NCI-H748 (cell line): Measurements from ENCODE around the gene CEP63.

ENCODE experiments used
- DNase-seq: peaks from one replicate; lab custom pipeline; 2025; ENCODE audit not compliant: unreplicated experiment; lab: John Stamatoyannopoulos, UW

The CEP63 gene

DNA sequence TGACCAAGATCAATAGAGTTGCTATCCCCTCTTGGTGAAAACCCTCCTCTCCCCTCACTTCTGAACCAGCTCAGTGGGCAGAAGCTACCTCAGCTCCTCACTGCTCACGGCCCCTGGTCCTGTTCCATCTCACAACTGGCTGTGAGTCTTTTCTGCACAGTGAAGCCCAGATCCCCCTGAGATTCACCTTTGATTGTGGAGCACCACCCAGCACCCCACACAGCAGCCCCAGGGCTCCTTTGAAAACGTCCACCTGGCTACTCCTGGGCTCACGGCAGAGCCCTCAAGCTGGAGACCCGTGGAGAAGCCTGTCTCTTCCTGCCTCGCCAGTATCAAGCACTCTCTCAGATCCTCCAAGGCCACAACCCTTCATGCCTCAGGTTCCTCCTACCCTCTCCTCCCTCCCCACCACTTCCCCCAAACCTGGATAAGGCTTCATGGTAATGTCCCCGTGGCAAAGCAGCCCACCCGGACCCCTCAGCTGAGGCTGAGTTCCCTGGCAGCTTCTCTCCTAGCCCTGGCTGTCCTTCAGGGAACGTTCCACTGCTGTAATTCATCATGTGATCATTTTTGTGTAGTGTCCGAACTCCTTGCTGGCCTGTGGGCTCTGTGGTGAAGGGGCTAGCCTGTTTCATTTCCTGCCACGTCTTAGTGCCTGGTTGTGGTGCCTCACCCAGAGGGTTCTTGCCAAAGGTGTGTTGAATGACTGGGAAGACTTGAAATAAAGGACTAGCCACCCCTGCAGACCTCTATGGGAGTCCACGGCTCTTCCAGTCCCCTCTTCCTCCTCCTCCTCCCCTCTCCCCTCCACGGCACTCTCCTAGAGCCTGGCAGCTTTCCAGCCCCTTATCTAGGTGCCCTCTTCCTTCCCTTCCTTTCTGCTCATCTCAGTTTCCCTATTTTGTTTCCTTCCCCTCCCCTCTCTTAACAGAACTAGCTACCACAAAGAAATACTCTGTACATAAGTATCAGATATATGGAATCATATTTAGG is 120.5 kb downstream of the CEP63 start:
- no peak for DNase-seq

DNA sequence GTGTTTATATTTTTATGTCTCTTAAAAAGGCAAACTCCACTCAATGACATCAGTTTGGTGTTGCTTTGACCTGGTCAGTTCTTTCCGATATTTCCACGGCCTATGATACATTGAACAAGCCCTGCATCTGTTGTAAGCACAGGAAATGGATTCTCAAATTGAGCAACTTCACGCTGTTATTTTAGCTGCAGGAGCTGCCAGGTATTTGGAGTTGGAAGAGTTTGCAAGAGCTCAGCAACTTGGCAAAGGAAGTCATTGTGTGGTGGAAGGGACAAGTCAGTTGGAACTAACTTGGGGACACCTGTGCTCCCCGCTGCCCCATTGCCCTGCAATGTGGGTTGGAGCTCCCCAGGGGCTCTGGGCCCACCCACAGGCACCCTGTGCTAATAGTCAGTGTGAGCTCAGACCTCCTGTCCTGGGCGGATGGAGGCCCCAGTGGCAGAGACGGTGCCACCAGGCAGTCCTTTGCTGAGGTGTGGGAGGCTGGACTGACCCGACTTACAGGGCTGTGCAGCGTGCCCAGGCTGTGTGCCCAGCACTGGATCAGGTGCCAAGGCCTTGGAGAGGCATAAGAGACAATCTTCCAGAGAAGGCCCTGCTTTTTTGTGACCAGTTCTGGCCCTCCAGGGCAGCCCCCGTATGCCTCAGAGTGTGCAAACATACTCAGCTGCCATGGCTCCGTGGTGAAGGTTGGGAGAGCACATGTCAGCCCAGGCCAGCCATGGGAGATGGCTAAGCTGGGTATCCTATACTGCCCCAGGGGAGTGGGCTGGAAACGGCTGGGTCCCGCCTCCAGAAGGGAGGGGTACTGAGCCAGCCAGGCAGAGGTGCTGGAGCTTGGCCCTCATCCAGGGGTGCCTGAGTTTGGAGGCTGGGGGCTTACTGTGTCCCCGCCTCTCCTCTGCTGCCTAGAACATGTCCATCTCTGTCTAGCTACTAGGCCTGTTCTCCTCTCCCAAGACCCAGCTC is 121.5 kb downstream of the CEP63 start:
- no peak for DNase-seq

DNA sequence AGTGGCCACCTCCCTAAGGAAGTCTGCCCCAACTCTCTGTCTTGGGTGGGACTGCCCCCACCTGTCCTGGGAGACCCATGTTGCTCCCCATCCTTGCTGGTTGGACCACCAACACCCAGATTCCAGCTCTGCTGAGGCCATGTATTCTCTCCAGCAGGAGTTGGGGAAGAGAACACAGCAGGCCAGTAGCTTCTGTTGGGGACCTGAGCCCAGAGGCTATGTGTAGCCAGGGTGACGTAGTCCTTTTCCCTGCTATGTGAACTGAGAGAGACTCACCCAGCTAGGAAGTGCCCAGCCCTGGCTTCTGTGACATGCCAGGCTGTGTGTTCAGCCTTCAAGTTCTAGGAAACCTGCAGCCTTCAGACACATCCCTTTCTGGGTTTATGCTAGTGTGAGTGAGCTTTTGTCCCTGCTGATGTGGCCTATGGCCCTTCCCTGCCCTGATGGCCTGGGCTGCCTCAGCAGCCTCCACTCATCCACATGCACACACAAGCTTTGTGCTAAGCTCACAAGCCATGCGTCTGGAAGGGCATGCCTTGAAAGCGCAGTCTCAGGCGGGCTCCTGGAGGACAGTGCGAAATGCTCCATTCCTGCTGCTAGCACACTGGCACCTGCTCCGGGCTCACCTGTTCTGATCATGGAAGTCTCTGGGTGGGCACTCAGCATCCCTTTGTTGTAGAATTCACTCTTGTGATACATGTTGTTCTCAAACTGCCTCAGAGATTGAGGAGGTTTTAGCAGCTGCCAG is 122.3 kb downstream of the CEP63 start:
- no peak for DNase-seq

DNA sequence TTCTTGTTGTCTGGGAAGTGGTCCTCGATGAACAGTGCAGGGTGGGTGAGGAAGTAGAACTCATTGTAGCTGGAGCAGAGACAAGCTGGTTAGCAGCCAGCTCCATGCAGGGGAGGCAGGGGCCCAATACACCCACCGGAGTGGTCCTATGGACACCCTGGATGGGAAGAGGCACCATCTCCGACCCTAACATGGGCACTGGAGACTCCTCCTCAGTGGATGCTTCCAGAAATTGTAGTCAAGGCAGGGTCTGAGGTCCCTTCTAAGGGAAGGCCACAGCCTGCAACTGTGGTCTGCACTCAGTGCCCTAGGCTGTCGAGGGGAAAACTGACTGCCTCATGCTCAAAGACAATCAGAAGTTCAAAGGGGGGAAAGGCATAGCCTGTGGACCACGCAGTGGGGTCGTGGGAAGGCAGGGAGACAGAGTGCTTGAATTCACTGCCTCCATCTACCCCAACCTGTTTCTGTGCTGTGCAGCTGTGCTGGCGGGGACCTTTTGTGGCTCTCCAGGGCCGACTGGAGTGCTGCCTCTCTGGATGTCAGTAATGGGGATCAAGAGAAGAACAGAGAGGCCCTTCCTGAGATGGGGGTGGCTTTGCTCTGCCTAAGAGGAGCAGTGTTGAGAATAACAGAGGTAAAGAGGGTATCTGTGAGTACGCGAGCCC is 123.0 kb downstream of the CEP63 start:
- DNase-seq: no peak

DNA sequence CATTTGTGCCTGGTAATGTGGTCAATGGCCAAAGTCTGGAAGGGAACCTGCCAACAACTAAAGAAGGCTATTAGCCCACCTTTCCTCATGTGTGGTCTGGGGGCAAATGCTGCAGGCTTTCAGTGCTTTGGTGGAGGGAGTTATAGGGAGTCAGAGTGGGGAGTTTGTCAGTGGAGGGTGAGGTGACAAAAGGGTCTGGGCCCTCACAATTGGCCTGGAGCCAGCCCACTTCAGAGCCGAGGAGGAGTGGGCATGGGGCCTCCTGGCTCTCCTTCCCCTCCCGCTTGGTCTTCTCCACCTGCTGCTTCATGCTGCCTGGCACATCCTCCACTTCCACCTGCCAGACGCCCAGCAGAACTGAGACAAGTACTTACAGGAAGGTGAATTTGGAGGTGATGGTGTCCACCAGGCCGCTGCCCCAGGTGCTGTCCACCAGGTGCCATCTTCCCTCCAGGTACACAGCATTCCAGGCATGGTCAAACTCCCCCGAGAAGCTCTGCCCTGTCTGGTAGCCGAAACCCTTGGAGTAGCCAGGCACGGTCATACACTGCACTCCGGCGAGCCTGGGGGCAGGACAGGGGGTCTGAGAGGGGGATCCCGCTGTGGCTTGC is 124.1 kb downstream of the CEP63 start:
- DNase-seq: no peak

DNA sequence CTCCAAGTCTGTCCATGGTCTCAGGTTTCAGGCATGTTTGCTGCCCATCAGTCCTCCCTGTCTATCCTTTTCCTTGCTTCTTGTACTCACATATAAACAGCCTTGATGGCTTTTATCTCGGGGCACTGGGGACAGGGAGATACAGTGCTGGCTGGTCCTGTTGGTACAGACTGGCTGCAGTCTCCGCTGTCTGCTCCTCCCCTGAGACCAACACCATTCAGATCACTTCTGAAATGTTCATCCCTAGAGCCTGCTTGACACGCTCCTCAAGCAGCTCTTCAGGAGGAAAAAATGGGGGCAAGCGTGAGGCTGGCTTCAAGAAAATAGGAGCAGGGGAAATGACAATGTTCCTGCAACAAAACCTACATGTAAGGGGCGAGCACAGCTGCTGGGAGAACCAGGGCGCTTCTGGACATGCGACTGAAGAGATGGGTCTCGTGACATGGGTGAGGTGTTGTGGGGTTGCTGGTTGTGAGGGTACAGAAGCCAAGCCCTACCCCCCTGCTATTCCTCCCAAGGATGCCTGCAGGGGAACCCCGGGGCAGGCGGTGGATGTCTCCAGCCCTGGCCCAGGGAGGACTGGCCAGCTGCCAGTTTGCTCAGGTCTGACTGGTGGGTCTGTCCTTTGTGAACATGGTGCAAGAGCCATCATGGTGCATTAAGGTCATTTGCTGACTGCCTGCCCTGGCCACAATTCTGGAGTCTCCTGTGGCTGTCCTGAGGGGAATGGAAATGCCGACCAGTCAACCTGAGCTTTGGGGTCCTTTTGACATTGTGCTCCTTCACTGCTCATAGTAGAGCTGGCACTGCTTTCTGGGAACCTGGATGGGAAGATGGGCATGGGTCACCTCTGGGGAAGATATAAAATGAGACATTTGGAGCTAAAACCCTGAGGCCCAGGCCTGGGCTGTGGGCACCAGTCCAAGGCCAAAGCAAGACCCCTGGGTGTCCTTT is 124.9 kb downstream of the CEP63 start:
- DNase-seq: no peak

DNA sequence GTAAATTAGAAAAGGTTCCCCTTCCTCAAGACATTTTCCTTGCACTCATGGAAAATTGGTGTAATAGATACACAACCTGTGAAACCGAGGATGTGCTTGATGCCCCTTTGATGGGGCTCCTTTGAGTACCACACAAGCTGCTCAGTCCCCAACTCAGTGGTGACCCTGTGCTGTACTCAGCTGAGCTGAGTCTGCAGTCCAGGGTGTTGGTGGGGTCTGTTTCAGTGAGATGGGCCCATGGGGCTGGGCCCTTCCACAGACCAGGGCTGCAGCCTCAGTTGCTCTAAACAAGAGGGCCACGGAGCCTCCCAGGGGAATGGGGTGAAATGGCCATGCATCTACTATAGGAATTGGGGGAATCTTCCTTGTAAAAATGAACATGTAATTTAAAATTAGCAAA is 125.7 kb downstream of the CEP63 start:
- no peak for DNase-seq

DNA sequence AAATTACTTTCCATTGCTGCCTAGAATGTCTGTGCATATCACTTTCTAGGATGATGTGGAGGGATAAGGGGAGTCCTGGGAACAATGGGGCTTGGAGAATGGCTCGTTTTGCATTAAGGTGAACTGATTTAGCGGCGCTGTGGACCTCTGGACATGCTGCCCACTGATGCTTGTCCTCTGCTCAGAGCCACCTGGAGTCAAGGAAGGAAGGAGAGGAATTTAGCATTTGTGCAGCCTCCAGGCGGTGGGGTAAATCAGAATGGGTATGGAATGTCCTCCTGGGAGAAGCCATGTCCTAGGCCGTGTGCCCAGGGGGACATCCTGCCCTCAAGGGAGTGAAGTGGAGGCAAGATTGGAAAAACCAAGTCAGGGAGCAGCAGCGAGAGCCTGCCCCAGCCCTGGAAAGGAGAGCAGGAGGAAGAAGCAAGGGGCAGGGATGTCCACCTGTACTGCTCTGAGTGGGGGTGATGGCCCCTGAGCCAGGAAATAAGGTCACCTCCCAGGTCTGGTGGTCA is 127.2 kb downstream of the CEP63 start:
- DNase-seq: no peak

DNA sequence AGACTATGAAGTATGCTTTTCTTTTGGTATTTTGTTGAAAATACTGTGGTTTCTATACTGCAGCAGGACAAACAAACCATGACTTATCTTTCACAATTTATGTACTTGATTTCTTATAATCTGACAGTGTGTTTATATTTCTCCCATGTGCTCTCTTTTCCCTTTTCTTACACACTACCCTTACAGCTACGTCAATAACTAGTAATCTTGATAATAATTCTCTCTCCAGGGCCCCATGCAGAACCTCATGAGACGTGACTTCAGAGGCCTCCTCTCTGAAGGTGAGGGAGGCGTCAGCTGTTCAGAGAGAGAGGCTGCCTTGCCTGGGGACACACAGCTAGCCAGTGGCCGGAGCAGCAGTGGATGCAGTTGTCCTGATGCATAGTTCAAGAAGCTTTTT is 129.1 kb downstream of the CEP63 start:
- no peak for DNase-seq

DNA sequence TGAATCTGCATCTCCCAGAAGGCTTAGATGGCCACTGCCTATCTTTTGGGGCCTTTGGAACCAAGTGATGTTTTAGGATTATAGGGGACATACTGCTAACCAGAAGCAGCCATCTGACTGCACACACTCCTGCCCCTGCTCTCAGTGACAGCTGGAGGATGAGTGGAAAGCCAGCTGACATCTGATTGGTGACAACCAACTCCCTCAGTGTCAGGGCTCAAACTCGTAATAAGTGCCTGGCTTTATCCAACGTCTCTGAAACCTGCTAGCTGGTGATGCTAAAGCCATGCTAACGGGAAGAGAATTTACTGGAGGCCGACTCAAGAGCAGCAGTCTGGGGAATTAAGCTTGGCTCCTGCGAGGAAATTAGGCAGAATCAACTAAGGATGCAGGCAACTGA is 129.9 kb downstream of the CEP63 start:
- DNase-seq: no peak

DNA sequence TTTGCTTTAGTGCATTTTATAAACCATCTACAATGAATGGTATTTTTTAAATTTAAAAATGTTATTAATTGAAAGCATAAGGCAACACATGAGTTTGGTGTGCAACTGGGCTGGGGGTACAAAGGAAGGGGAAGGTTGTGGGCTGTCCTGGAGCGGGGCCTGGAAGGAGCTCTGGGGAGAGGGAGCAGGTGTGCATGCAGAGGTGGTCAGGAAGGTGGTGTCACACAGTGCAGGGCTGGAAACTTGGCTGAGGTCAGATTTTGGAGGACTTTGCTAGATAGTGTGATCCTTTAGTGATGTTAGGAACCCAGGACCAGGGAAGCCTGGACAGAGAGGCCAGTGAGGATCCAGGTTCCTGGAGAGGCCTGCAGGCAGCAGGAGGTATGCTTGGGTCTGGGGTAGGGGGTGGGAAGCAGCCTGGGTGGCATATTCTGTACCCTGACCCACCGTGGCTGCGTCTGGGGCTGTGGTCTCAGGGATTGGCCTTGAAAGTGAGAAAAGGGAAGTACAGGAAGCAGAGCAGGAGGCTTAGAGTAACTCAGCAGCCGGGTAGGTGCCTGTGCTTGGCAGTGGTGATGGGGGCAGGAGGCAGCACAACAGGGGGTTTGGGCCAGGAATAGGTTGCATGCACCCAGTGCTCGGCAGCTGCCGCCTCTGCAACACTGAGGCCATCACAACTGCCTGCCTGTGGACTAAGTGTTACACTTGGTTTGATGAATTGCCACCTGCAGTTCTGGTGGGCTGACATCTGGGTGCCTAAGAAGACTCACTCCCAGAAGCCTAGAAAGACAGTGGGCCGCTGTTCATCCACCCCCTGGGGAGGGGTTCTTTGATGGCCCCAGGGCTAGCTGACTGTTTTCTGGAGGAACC is 132.0 kb downstream of the CEP63 start:
- DNase-seq: no peak

DNA sequence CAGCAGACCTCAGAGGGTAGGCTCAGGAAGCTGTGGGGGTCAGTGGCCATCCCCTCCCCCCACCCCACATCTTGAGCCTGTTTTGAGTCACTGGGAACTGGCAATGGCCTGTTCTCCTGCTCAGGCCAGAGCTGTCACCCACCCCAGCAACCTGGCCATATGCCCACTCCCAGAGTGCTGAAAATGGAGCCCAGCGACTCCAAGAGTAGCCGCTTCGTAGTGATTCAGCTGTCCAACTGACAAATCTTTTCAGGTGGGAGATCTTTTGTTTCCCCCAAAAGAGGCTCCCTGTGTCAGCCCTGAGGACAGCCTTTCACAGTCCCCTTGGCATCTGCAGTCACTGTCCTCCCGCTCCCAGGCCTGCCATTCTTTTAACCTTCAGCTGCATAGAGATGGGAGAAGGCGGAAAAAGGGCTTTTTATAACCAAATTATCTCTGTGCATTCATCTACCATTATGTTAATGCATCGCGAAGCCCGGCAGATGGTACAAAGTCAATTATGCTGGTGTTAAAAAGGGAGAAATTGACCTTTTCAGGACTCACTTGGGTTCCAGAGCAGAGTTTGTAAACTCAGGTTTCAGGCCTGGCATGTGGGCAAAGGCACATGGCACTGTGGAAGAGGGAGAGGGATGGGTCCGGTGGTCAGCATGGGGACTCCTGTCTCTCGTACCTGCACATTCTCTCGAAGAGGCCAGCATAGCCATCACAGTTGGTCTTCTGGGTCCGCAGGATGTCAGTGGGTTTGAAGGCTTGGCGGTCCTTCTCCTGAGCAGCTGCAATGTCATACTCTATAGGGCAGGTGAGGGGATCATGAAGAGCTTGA is 132.8 kb downstream of the CEP63 start:
- no peak for DNase-seq

DNA sequence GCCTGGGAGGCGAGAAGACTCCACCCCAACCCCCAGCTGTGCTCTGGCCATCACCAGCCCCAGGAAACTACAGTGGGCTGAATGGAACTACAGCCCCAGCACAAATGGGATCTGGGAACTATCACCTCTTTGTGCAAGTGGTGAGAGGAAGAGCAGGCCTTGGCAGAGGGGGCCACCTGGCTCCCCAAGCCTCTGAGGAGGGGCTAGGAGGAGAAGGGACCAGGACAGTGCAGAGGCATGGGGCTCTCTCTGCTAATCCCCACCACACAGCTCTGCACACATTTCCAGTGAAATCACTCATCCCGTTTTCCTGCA is 133.4 kb downstream of the CEP63 start:
- no peak for DNase-seq

DNA sequence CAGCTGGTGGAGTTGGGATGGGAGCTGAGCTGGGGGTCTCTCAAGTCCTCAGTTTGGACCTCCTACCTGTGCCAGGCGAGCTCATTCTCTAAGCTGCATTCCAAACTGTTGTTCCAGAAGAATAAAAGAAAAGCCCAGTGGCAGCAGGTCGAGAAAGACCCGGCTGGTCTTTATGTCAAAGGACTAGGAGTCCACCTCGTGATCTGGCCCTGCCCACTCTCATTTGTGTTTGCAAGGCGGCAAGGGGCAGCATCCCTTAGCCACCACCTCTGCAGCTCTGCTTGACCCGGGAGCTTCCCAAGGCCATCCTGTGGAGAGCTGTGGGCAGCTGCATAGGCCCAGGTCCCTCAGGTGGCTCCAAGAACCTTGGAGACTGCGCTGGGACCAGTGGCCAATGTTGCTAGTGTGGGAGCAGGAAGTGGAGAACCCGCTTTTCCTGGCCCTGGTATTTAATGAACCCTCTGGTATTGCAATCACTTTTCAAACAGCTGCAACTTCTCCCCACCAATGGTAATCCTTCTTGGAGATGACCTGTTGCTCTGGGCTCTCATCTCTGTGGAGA is 134.1 kb downstream of the CEP63 start:
- no peak for DNase-seq

DNA sequence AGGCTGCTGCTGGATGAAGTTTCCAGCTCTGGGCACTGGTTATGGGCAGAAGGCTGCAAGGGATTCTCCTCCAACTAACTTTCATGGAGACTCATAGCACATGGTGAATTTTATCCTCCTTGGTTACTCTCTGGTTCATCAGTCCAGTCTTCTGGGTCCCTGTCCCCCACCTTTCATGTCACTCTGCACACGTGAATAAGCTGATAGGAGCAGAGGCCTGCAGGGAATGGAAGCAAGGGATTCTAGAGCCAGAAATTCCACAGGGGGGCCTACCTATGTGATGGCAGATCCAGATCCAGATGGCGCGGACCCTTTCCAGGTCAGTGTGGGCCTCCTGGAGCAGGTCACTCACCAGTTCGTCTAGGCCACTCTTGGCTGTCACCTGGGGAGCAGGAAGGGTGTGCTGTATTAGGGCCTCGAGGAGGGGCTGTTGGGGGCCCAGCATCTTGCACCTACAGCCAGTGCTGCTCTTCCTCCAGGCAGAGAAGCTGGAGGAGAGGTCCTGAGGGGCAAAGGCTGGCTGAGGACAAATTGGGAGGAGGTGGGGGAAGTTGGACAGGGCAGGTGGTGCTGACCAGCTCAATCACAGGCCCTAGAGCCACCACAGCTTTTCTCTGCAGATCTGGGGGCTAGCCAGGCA is 134.7 kb downstream of the CEP63 start:
- no peak for DNase-seq

DNA sequence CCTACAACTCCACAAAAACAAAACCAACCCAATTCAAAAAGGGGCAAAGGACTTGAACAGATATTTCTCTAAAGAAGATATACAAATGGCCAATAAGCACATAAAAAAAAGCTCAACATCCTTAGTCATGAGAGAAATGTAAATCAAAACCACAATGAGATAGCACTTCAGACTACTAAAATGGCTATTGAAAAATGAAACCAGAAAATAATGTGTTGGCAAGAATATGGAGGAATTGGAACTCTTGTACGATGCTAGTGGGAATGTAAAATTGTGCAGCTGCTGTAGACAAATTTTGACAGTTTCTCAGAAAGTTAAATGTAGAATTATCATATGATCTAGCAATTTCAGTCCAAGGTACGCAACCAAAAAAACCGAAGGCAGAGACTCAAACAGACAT is 136.0 kb downstream of the CEP63 start:
- no peak for DNase-seq
